H1 (cell line): Measurements from ENCODE around the gene RNF13. TPM values are rescaled to one million over a fixed set of nuclear protein-coding genes. Genes with fewer than 3 reads are reported as not detected.

Experiments
- CTCF ChIA-PET: fragments of 300-600 bp; sonication (Branson Sonifier 250); formaldehyde crosslinking; loops from one replicate; lab custom pipeline; 2021; ENCODE audit not compliant: partially characterized antibody; lab: Charles Lee
- POLR2A ChIA-PET: fragments of 300-600 bp; sonication (Branson Sonifier 250); formaldehyde crosslinking; loops from one replicate; lab custom pipeline; 2021; ENCODE audit warnings: inconsistent platforms; ENCODE audit not compliant: partially characterized antibody; lab: Charles Lee
- DNase-seq, 2 experiments: peaks; one replicate each; pipeline versions ENCODE4 v3.0.0 to v3.0.0-alpha.2; 2010 to 2022; ENCODE audit warnings: low spot score in 2 of 2, low read depth in 1 of 2, mixed read lengths in 1 of 2
- FAIRE-seq: peaks from 2 replicates; lab custom pipeline; 2011; peaks lifted over from hg19 to GRCh38; lab: Jason Lieb, UNC
- H2AFZ ChIP-seq: 2 replicates; pipeline ENCODE4 v1.8.1; 2012; ENCODE audit warnings: low read length, inconsistent platforms
- H2AK5ac ChIP-seq: 2 replicates; pipeline ENCODE4 v1.6.1; 2013; ENCODE audit warnings: low read depth, low read length
- H2BK120ac ChIP-seq: replicated peaks from 2 replicates; pipeline ENCODE3; 2013; ENCODE audit warnings: low read depth, low read length, inconsistent platforms
- H2BK12ac ChIP-seq: 2 replicates; pipeline ENCODE4 v1.6.1; 2013; ENCODE audit warnings: low read depth, low read length
- H2BK15ac ChIP-seq: 2 replicates; pipeline ENCODE4 v1.6.1; 2013; ENCODE audit warnings: low read length
- H2BK20ac ChIP-seq: 2 replicates; pipeline ENCODE4 v1.6.1; 2013; ENCODE audit warnings: low read length
- H2BK5ac ChIP-seq: 2 replicates; pipeline ENCODE4 v1.6.1; 2013; ENCODE audit warnings: low read depth, low read length
- H3K14ac ChIP-seq: 2 replicates; pipeline ENCODE4 v1.6.1; 2013; ENCODE audit warnings: inconsistent platforms; ENCODE audit not compliant: insufficient read length
- H3K18ac ChIP-seq: 2 replicates; pipeline ENCODE4 v1.6.1; 2013; ENCODE audit warnings: low read length; ENCODE audit errors: extremely low read depth
- H3K23ac ChIP-seq: 2 replicates; pipeline ENCODE4 v1.6.1; 2013; ENCODE audit warnings: inconsistent platforms; ENCODE audit not compliant: insufficient read length
- H3K23me2 ChIP-seq: 2 replicates; pipeline ENCODE4 v1.6.1; 2013; ENCODE audit warnings: low read depth, low read length
- H3K27ac ChIP-seq: 2 replicates; pipeline ENCODE4 v1.6.1; 2011; ENCODE audit warnings: low read depth, low read length, inconsistent platforms
- H3K27me3 ChIP-seq, 4 experiments: replicated peaks in 1 of 4; 1 replicate in 1 of 4; 2 replicates in 3 of 4; pipeline versions ENCODE4 v1.6.1 to v1.8.1; 2011 to 2013; ENCODE audit warnings: low read length in 3 of 4, mild to moderate bottlenecking in 3 of 4, inconsistent platforms in 2 of 4, mixed read lengths in 2 of 4, moderate library complexity in 1 of 4; ENCODE audit not compliant: control insufficient read depth in 3 of 4, insufficient read depth in 3 of 4; ENCODE audit errors: extremely low read depth in 1 of 4
- H3K36me3 ChIP-seq, 4 experiments: 2 replicates each; pipeline versions ENCODE4 v1.6.1 to v1.8.1; 2011 to 2013; ENCODE audit warnings: mild to moderate bottlenecking in 4 of 4, low read length in 3 of 4, moderate library complexity in 2 of 4, control low read depth in 1 of 4, inconsistent platforms in 1 of 4; ENCODE audit not compliant: insufficient read depth in 4 of 4, control insufficient read depth in 2 of 4
- H3K4ac ChIP-seq: replicated peaks from 2 replicates; pipeline ENCODE3; 2013; ENCODE audit warnings: low read length, low read depth, mixed read lengths, inconsistent platforms; ENCODE audit not compliant: insufficient read length
- H3K4me1 ChIP-seq, 4 experiments: replicated peaks in 1 of 4; 1 replicate in 1 of 4; 2 replicates in 3 of 4; pipeline versions ENCODE4 v1.6.1 to v1.8.1; 2011 to 2013; ENCODE audit warnings: low read length in 3 of 4, inconsistent platforms in 2 of 4, mixed read lengths in 1 of 4; ENCODE audit not compliant: insufficient read depth in 4 of 4, control insufficient read depth in 3 of 4
- H3K4me2 ChIP-seq, 2 experiments: 2 replicates each; pipeline versions ENCODE4 v1.6.1 to v1.8.1; 2011 to 2013; ENCODE audit warnings: low read depth in 2 of 2, low read length in 2 of 2, control low read depth in 1 of 2, inconsistent platforms in 1 of 2, mild to moderate bottlenecking in 1 of 2; ENCODE audit not compliant: insufficient read depth in 1 of 2
- H3K4me3 ChIP-seq, 4 experiments: fragments of 200-600, 300-600 bp in 1 of 4; sonication (generic), shearing (Covaris generic), sonication (Bioruptor Twin) in 1 of 4; 2 replicates each; pipeline versions ENCODE4 v1.5.1 to v1.8.1; 2011 to 2016; ENCODE audit warnings: low read length in 4 of 4, low read depth in 3 of 4, control low read depth in 2 of 4, inconsistent platforms in 2 of 4, mild to moderate bottlenecking in 2 of 4, mixed read lengths in 1 of 4, moderate library complexity in 1 of 4; ENCODE audit not compliant: insufficient read depth in 2 of 4; ENCODE audit errors: extremely low read depth in 1 of 4
- H3K56ac ChIP-seq: replicated peaks from 2 replicates; pipeline ENCODE3; 2013; ENCODE audit warnings: low read depth, mild to moderate bottlenecking, mixed read lengths, low read length, inconsistent platforms; ENCODE audit not compliant: insufficient read length
- H3K79me1 ChIP-seq: 2 replicates; pipeline ENCODE4 v1.6.1; 2013; ENCODE audit warnings: low read depth, low read length, control low read depth
- H3K79me2 ChIP-seq, 2 experiments: 2 replicates each; pipeline versions ENCODE4 v1.6.1 to v1.8.1; 2012 to 2013; ENCODE audit warnings: low read length in 2 of 2, mild to moderate bottlenecking in 2 of 2, inconsistent platforms in 1 of 2; ENCODE audit not compliant: insufficient read depth in 2 of 2, control insufficient read depth in 1 of 2
- H3K9ac ChIP-seq, 4 experiments: replicated peaks in 1 of 4; 1 replicate in 1 of 4; 2 replicates in 3 of 4; pipeline versions ENCODE4 v1.6.1 to v1.8.1; 2011 to 2013; ENCODE audit warnings: low read depth in 3 of 4, low read length in 3 of 4, control low read depth in 2 of 4, mild to moderate bottlenecking in 2 of 4, moderate library complexity in 2 of 4, inconsistent platforms in 1 of 4; ENCODE audit errors: extremely low read depth in 1 of 4
- H3K9me3 ChIP-seq, 2 experiments: 2 replicates each; pipeline versions ENCODE4 v1.6.1 to v1.8.1; 2012 to 2013; ENCODE audit warnings: mild to moderate bottlenecking in 2 of 2, moderate library complexity in 2 of 2, control low read depth in 1 of 2, inconsistent platforms in 1 of 2, low read depth in 1 of 2, low read length in 1 of 2, mixed read lengths in 1 of 2; ENCODE audit not compliant: insufficient read depth in 2 of 2
- H4K20me1 ChIP-seq, 2 experiments: replicated peaks in 1 of 2; 2 replicates each; pipeline versions ENCODE3 to v1.8.1; 2011 to 2013; ENCODE audit warnings: inconsistent platforms in 2 of 2, low read length in 2 of 2, mild to moderate bottlenecking in 1 of 2; ENCODE audit not compliant: insufficient read depth in 2 of 2, control insufficient read depth in 1 of 2
- H4K5ac ChIP-seq: 2 replicates; pipeline ENCODE4 v1.6.1; 2013; ENCODE audit warnings: low read length, low read depth, mixed read lengths, inconsistent platforms; ENCODE audit not compliant: insufficient read length
- H4K8ac ChIP-seq: 2 replicates; pipeline ENCODE4 v1.8.0; 2013; ENCODE audit warnings: mild to moderate bottlenecking, moderate library complexity, low read length, inconsistent platforms; ENCODE audit not compliant: insufficient read depth; ENCODE audit errors: extremely low read depth
- H4K91ac ChIP-seq: replicated peaks from 2 replicates; pipeline ENCODE3; 2013; ENCODE audit warnings: low read length, mixed read lengths, inconsistent platforms; ENCODE audit not compliant: insufficient read length
- ATF2 ChIP-seq: IDR thresholded peaks from 2 replicates; pipeline ENCODE4 v1.6.1; 2012; ENCODE audit warnings: low read length, inconsistent platforms
- BACH1 ChIP-seq: IDR thresholded peaks from 2 replicates; pipeline ENCODE4 v1.6.1; 2012; ENCODE audit warnings: low read length, improper control_type of control experiment
- E2F6 ChIP-seq: IDR thresholded peaks from 2 replicates; pipeline ENCODE4 v1.6.1; 2012; ENCODE audit warnings: inconsistent platforms
- EZH2 ChIP-seq: fragments of 200-600 bp; sonication (generic); IDR thresholded peaks from 2 replicates; pipeline ENCODE4 v1.7.1; 2012; ENCODE audit warnings: low read depth, mild to moderate bottlenecking, moderate library complexity, low read length, inconsistent platforms; ENCODE audit not compliant: severe bottlenecking
- JUN ChIP-seq: IDR thresholded peaks from 2 replicates; pipeline ENCODE4 v1.6.1; 2011; ENCODE audit warnings: low read depth, mild to moderate bottlenecking, improper control_type of control experiment, low read length
- MAFK ChIP-seq: IDR thresholded peaks from 2 replicates; pipeline ENCODE4 v1.6.1; 2012; ENCODE audit warnings: low read depth, mild to moderate bottlenecking, improper control_type of control experiment, low read length
- SAP30 ChIP-seq: fragments of 300-600 bp; sonication (generic); IDR thresholded peaks from 2 replicates; pipeline ENCODE4 v1.7.1; 2012; ENCODE audit warnings: low read length, moderate library complexity, mild to moderate bottlenecking, inconsistent platforms; ENCODE audit not compliant: insufficient read depth, insufficient replicate concordance
- SP1 ChIP-seq: IDR thresholded peaks from 2 replicates; pipeline ENCODE4 v1.6.1; 2011; ENCODE audit warnings: low read depth, low read length
- SP2 ChIP-seq: IDR thresholded peaks from 2 replicates; pipeline ENCODE4 v1.6.1; 2012; ENCODE audit warnings: mild to moderate bottlenecking, low read length, inconsistent platforms
- SRF ChIP-seq: IDR thresholded peaks from 2 replicates; pipeline ENCODE4 v1.6.1; 2011; ENCODE audit warnings: mild to moderate bottlenecking, low read depth, low read length, moderate library complexity
- SUZ12 ChIP-seq: fragments of 200-600 bp; sonication (generic); IDR thresholded peaks from 2 replicates; pipeline ENCODE4 v1.6.1; 2012; ENCODE audit warnings: mild to moderate bottlenecking, inconsistent platforms, low read length, moderate library complexity, mixed read lengths
- YY1 ChIP-seq: IDR thresholded peaks from 2 replicates; pipeline ENCODE4 v1.6.1; 2011; ENCODE audit warnings: low read depth, mild to moderate bottlenecking, low read length
- WGBS, 2 experiments: shearing (Covaris generic) in 1 of 2; methylation state at CpG; one replicate each; pipeline versions ENCODE4 v1.1.6 to v1.1.7; 2013 to 2015; ENCODE audit warnings: low lambda C conversion rate in 2 of 2, mixed read lengths in 2 of 2, inconsistent platforms in 1 of 2, low coverage in 1 of 2, missing lambda C conversion rate in 1 of 2; ENCODE audit not compliant: insufficient replicate concordance in 2 of 2, insufficient coverage in 1 of 2, insufficient read length in 1 of 2; ENCODE audit errors: extremely low coverage in 1 of 2, missing lambda C conversion rate in 1 of 2; 5-methylcytosine and 5-hydroxymethylcytosine counted together
- polyA plus RNA-seq, 7 experiments: library from polyadenylated mRNA; depleted of rRNA in 3 of 7; stranded (reverse) in 5 of 7; unstranded in 2 of 7; fragments of >200 nt in 5 of 7; fragments of 200-250 nt in 2 of 7; gene quantifications; 1 replicate in 5 of 7; 2 replicates in 1 of 7; 4 replicates in 1 of 7; pipeline versions ENCODE4 v1.2.1 to v1.2.3, GENCODE V29; 2011 to 2013; ENCODE audit warnings: missing spikeins in 2 of 7, mixed read lengths in 2 of 7
- total RNA-seq: library from RNA; stranded (reverse); fragmentation: NEBNext Ultra II Directional; extraction: Animal tissue kit (Norgen Biotek cat#: 25700); gene quantifications from 2 replicates; pipeline ENCODE4 v1.2.1, GENCODE V29; 2021

RNF13 gene
- total and polyA plus RNA-seq, 2 of the 8 experiments (the other 6 are each of a cell fraction or from before 2014, with no cell fraction given) = 19.4 to 35.4 TPM

- Histone ChIP-seq H3K27ac (no peak overlapping the region), H2AK5ac (no peak overlapping the region), H3K56ac (no peak overlapping the region), H4K20me1 (peaks cover 2 to 5% of the 10 kb centered on the region in 2 experiments), H2BK20ac (no peak overlapping the region), H3K14ac (no peak overlapping the region), H3K23ac (no peak overlapping the region), H3K9ac (no peak overlapping the region), H4K8ac (no peak overlapping the region), H2BK5ac (no peak overlapping the region), H4K5ac (no peak overlapping the region), H2BK15ac (no peak overlapping the region), H3K79me1 (no peaks in the 10 kb centered on the region), H3K23me2 (no peaks in the 10 kb centered on the region), H4K91ac (no peak overlapping the region), H2BK120ac (no peak overlapping the region), H3K4me1 (peaks cover 0 to 4% (median 2%) of the 10 kb centered on the region in 4 experiments; a peak in 3 of 7 replicates), H3K18ac (no peak overlapping the region), H3K27me3 (no peaks in the 10 kb centered on the region), H2BK12ac (no peak overlapping the region), H3K4me2 (no peak overlapping the region), H3K9me3 (no peaks in the 10 kb centered on the region), H3K4ac (no peak overlapping the region), H2AFZ (no peak overlapping the region), H3K36me3 (peaks cover 0 to 9% (median 2%) of the 10 kb centered on the region in 4 experiments; a peak in 3 of 8 replicates), H3K79me2 (peaks cover 0 to 24% of the 10 kb centered on the region in 2 experiments; a peak in 2 of 4 replicates), H3K4me3 (no peak overlapping the region)
- FAIRE-seq = no peak
- 79% methylated on average over 2 of the region's 2 CpGs; no CpG with 5 or more reads in 1 of the 2 experiments for WGBS, 2 experiments
- ChIA-PET CTCF (interaction anchor here (0.7 to 2.0 kb wide), 9 partner anchors 10 to 285 kb away, joined by 3 to 10 read pairs (median 3); partner anchors contain the start of gene PFN2), POLR2A (interaction anchor here (0.9 to 3.1 kb wide), 4 partner anchors 15 to 229 kb away, joined by 3 to 10 read pairs (median 3); no protein-coding TSS in a partner anchor)
- no peak for DNase-seq
- TF ChIP-seq SP1 (no peak), MAFK (no peak), JUN (no peak), SRF (no peak), E2F6 (no peak), ATF2 (no peak), EZH2 (no peak), SUZ12 (no peak), YY1 (no peak), SAP30 (no peak), BACH1 (no peak), SP2 (no peak)
Observed at GRCh38 chr3:149955449-149955848, 142.4 kb downstream of the RNF13 start.
